GM12878 (cell line): Measurements from ENCODE around the gene SSUH2. TPM values are rescaled to one million over a fixed set of nuclear protein-coding genes. Genes with fewer than 3 reads are reported as not detected.

Experiments used
- ATAC-seq: fragments of 200-7000 bp; cut with Tn5 transposase; 3 replicates; pipeline ENCODE4 v1.9.1; 2020; ENCODE audit warnings: mild to moderate bottlenecking, moderate library complexity
- BruUV-seq: library from RNA; stranded (reverse); fragments of 400-500 nt; replicated peaks from 2 replicates; lab custom pipeline; 2021; lab: Mats Ljungman, UMichigan
- CTCF ChIA-PET: fragments of 300-600 bp; sonication (Branson Sonifier 250); formaldehyde crosslinking; extraction: SDS; loops from one replicate; lab custom pipeline; 2021; ENCODE audit warnings: inconsistent platforms; lab: Yijun Ruan, JAX
- POLR2A ChIA-PET: fragments of 350-600 bp; formaldehyde crosslinking; extraction: SDS; loops from one replicate; lab custom pipeline; 2021; ENCODE audit warnings: inconsistent platforms; lab: Charles Lee
- RAD21 ChIA-PET: fragments of 300-600 bp; sonication (Branson Sonifier 250); formaldehyde crosslinking; loops from one replicate; lab custom pipeline; 2023; ENCODE audit warnings: antibody characterized with exemption; ENCODE audit not compliant: unreplicated experiment; lab: Charles Lee
- SMC1A ChIA-PET: fragments of 300-600 bp; sonication (Branson Sonifier 250); formaldehyde crosslinking; loops from one replicate; lab custom pipeline; 2023; ENCODE audit not compliant: unreplicated experiment, uncharacterized antibody; lab: Charles Lee
- DNase-seq: peaks from one replicate; pipeline ENCODE4 v3.0.0-alpha.2; 2011; ENCODE audit warnings: low read depth, low spot score
- FAIRE-seq: peaks from 3 replicates; lab custom pipeline; 2011; peaks lifted over from hg19 to GRCh38; lab: Jason Lieb, UNC
- H2AFZ ChIP-seq: 2 replicates; pipeline ENCODE4 v1.6.0; 2011; ENCODE audit warnings: low read depth, low read length, control low read depth; ENCODE audit not compliant: control insufficient read depth
- H3K27ac ChIP-seq: 2 replicates; pipeline ENCODE4 v1.5.1; 2011; ENCODE audit warnings: control low read depth; ENCODE audit not compliant: control insufficient read depth, insufficient read depth
- H3K27me3 ChIP-seq, 2 experiments: replicated peaks in 1 of 2; 2 replicates each; pipeline versions ENCODE4 v1.6.0 to v1.6.1; 2011; ENCODE audit warnings: low read length in 1 of 2; ENCODE audit not compliant: control insufficient read depth in 2 of 2, insufficient read depth in 2 of 2
- H3K36me3 ChIP-seq, 2 experiments: 2 replicates each; pipeline ENCODE4 v1.5.1; 2011; ENCODE audit warnings: low read length in 1 of 2; ENCODE audit not compliant: control insufficient read depth in 2 of 2, insufficient read depth in 2 of 2
- H3K4me1 ChIP-seq: 2 replicates; pipeline ENCODE4 v1.6.1; 2011; ENCODE audit warnings: mild to moderate bottlenecking, low read length, moderate library complexity, mixed read lengths; ENCODE audit not compliant: control insufficient read depth, insufficient read depth
- H3K4me2 ChIP-seq: 2 replicates; pipeline ENCODE4 v1.6.0; 2011; ENCODE audit warnings: control low read depth; ENCODE audit not compliant: control insufficient read depth, insufficient read depth
- H3K4me3 ChIP-seq: fragments of 200-600 bp; sonication (generic); 2 replicates; pipeline ENCODE4 v1.5.1; 2016
- H3K79me2 ChIP-seq: 2 replicates; pipeline ENCODE4 v1.6.0; 2011; ENCODE audit warnings: low read length; ENCODE audit not compliant: control insufficient read depth, insufficient read depth
- H3K9ac ChIP-seq: 2 replicates; pipeline ENCODE4 v1.8.0; 2011; ENCODE audit warnings: low read length, control low read depth, mixed read lengths; ENCODE audit not compliant: control insufficient read depth, insufficient read depth
- H3K9me3 ChIP-seq: replicated peaks from 3 replicates; pipeline ENCODE4 v1.5.1; 2011; ENCODE audit warnings: mild to moderate bottlenecking, low read length; ENCODE audit not compliant: control insufficient read depth, insufficient read depth
- H4K20me1 ChIP-seq: 2 replicates; pipeline ENCODE4 v1.6.0; 2011; ENCODE audit not compliant: control insufficient read depth, insufficient read depth
- ELK1 ChIP-seq: IDR thresholded peaks from 2 replicates; pipeline ENCODE4 v1.6.1; 2012; ENCODE audit warnings: low read depth, low read length, improper control_type of control experiment
- PML ChIP-seq: IDR thresholded peaks from 2 replicates; pipeline ENCODE4 v1.6.1; 2012; ENCODE audit warnings: low read length, inconsistent platforms
- POLR2A ChIP-seq: IDR thresholded peaks from 2 replicates; pipeline ENCODE4 v1.6.1; 2011; ENCODE audit warnings: low read depth, mild to moderate bottlenecking, low read length
- RB1 ChIP-seq: fragments of 450-650 bp; formaldehyde crosslinking; IDR thresholded peaks from 2 replicates; pipeline ENCODE4 v1.6.1; 2017; ENCODE audit warnings: mild to moderate bottlenecking, borderline replicate concordance
- SUZ12 ChIP-seq: fragments of 200-600 bp; sonication (generic); IDR thresholded peaks from one replicate; pipeline ENCODE4 v1.6.1; 2018; ENCODE audit warnings: antibody characterized with exemption, mild to moderate bottlenecking; ENCODE audit not compliant: unreplicated experiment
- TARDBP ChIP-seq: IDR thresholded peaks from 2 replicates; pipeline ENCODE4 v1.6.1; 2016; ENCODE audit warnings: borderline replicate concordance
- USF1 ChIP-seq: IDR thresholded peaks from 2 replicates; pipeline ENCODE4 v1.6.1; 2011; ENCODE audit warnings: borderline replicate concordance, low read depth, mild to moderate bottlenecking, moderate library complexity, mixed read lengths, low read length; ENCODE audit not compliant: insufficient read depth; ENCODE audit errors: extremely low read length
- USF2 ChIP-seq: IDR thresholded peaks from 2 replicates; pipeline ENCODE4 v1.6.1; 2011; ENCODE audit warnings: low read depth, low read length, improper control_type of control experiment, borderline replicate concordance
- YBX1 ChIP-seq: fragments of 450-650 bp; IDR thresholded peaks from 2 replicates; pipeline ENCODE4 v1.6.1; 2016; ENCODE audit warnings: antibody characterized with exemption
- ZNF207 ChIP-seq: fragments of 450-650 bp; IDR thresholded peaks from 2 replicates; pipeline ENCODE4 v1.6.1; 2014; ENCODE audit warnings: antibody characterized with exemption, mild to moderate bottlenecking, borderline replicate concordance
- ZNF274 ChIP-seq: IDR thresholded peaks from one replicate; pipeline ENCODE4 v1.8.0; 2011; ENCODE audit not compliant: insufficient read length, insufficient read depth
- WGBS: methylation state at CpG from one replicate; pipeline ENCODE4 v1.1.6; 2016; ENCODE audit warnings: low lambda C conversion rate; ENCODE audit not compliant: insufficient replicate concordance, insufficient coverage; ENCODE audit errors: missing lambda C conversion rate; 5-methylcytosine and 5-hydroxymethylcytosine counted together
- in situ Hi-C: fragments of 300-500 bp; cut with MboI; formaldehyde crosslinking; loops from 9 replicates; pipeline ENCODE4 v1.14.3; 2018; ENCODE audit warnings: mixed read lengths
- intact Hi-C: fragments of 100-400 bp; cut with micrococcal nuclease; formaldehyde crosslinking; loops from one replicate; pipeline ENCODE4 v1.14.2; 2022; ENCODE audit not compliant: unreplicated experiment
- polyA plus RNA-seq, 11 experiments: library from polyadenylated mRNA; depleted of rRNA in 4 of 11; unstranded in 6 of 11; stranded (reverse) in 5 of 11; fragments of >200 nt; fragmentation: Nextera tagmentation in 4 of 11; fragmentation: Illumina TruSeq in 1 of 11; extraction: Ambion mirVana in 4 of 11; extraction: Trizol in 1 of 11; gene quantifications; 1 replicate in 1 of 11; 2 replicates in 10 of 11; pipeline versions ENCODE4 v1.2.1 to v1.2.3, GENCODE V29; 2011 to 2016; ENCODE audit warnings: inconsistent platforms in 2 of 11, missing spikeins in 2 of 11, low read depth in 1 of 11
- total RNA-seq, 4 experiments: library from RNA; depleted of rRNA in 3 of 4; stranded (reverse); fragments of >200 nt in 3 of 4; fragmentation: Illumina TruSeq in 1 of 4; extraction: Trizol in 1 of 4; gene quantifications; 2 replicates each; pipeline versions ENCODE4 v1.2.1 to v1.2.3, GENCODE V29; 2013 to 2021

The SSUH2 gene
- total and polyA plus RNA-seq, 10 of the 15 experiments (the other 5 are each of a cell fraction or from before 2014, with no cell fraction given): 0.09 to 0.26 TPM; not detected in 8

GRCh38 chr3:8662594-8662993 is 18.0 kb upstream of the SSUH2 start:
- no peak for ATAC-seq
- FAIRE-seq: no peak

More at GRCh38 chr3:8662594-8662993, 18.0 kb upstream of the SSUH2 start:
- in situ Hi-C loops: no loop called here
- Histone ChIP-seq H3K79me2 (no peaks in the 10 kb centered on the region), H2AFZ (no peak overlapping the region), H3K27me3 (no peaks in the 10 kb centered on the region), H3K4me3 (no peak overlapping the region), H3K4me1 (peaks cover 32% of the 10 kb centered on the region), H3K4me2 (no peak overlapping the region), H3K27ac (no peak overlapping the region), H3K9ac (no peak overlapping the region), H4K20me1 (no peaks in the 10 kb centered on the region), H3K36me3 (no peaks in the 10 kb centered on the region), H3K9me3 (no peaks in the 10 kb centered on the region)
- intact Hi-C loops: loop anchor here (10.0 kb wide), 1 partner anchor 402 kb away; no protein-coding TSS in a partner anchor
- ChIA-PET RAD21 (interaction anchor here (1.7 to 3.4 kb wide), 3 partner anchors 20 to 107 kb away, joined by 6 to 14 read pairs (median 10); partner anchors contain the start of gene OXTR), CTCF (interaction anchor here (0.7 to 4.5 kb wide), 12 partner anchors 11 to 219 kb away, joined by 3 to 33 read pairs (median 4); partner anchors contain the start of genes OXTR and SSUH2), SMC1A (interaction anchor here (1.9 to 2.6 kb wide), 2 partner anchors 20 to 106 kb away, joined by 8 to 13 read pairs; partner anchors contain the start of gene OXTR), POLR2A (no interaction called here)
- no TSS peak for BruUV-seq
- TF ChIP-seq USF2 (no peak), POLR2A (no peak), USF1 (no peak), ZNF207 (no peak), PML (no peak), RB1 (no peak), TARDBP (no peak), ZNF274 (no peak), ELK1 (no peak), YBX1 (no peak), SUZ12 (no peak)
- WGBS: 3% methylated on average over 4 of the region's 4 CpGs
- no peak for DNase-seq
